ENCODE data around the gene PAGR1. TPM values are rescaled to one million over a fixed set of nuclear protein-coding genes. Genes with fewer than 3 reads are reported as not detected.
A peak's percentile ranks its signal among the peaks of the same experiment; 100 is the strongest.

PAGR1 gene
- total RNA-seq, 1 donor from 2014 or later: 23.0 TPM

DNA sequence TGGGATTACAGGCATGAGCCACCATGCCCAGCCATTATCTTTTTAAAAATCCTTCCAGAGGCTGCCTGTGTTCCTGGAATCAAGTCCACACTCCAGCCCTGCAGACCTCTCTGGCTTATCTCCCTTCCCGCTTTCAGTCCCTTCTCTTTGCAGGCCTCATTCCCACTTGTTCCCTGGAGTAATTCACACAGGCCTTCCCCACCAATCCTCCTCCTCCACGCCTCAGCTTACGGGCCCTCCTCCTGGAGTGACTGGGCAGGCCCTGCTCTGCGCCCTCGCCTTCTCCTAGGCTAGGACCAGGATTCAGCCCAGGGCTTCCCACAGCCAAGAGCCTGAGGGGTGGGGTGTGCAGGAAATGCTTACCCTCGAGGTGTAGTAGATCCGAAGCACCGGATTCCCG lies 44.3 kb downstream of the PAGR1 start:
- no peak for DNase-seq (ENCODE audit: low spot score)
- H3K9me3 Mint-ChIP-seq (ENCODE audit: low read depth): no peaks in the 10 kb centered on the region
- no peak overlapping the region for H3K27ac Mint-ChIP-seq (ENCODE audit: unreplicated experiment)
- peaks cover 22% of the 10 kb centered on the region for H3K4me1 Mint-ChIP-seq (ENCODE audit: low read depth)
- peaks cover 13% of the 10 kb centered on the region for H3K36me3 Mint-ChIP-seq (ENCODE audit: low read depth)
- TF ChIP-seq, protein P1, sequence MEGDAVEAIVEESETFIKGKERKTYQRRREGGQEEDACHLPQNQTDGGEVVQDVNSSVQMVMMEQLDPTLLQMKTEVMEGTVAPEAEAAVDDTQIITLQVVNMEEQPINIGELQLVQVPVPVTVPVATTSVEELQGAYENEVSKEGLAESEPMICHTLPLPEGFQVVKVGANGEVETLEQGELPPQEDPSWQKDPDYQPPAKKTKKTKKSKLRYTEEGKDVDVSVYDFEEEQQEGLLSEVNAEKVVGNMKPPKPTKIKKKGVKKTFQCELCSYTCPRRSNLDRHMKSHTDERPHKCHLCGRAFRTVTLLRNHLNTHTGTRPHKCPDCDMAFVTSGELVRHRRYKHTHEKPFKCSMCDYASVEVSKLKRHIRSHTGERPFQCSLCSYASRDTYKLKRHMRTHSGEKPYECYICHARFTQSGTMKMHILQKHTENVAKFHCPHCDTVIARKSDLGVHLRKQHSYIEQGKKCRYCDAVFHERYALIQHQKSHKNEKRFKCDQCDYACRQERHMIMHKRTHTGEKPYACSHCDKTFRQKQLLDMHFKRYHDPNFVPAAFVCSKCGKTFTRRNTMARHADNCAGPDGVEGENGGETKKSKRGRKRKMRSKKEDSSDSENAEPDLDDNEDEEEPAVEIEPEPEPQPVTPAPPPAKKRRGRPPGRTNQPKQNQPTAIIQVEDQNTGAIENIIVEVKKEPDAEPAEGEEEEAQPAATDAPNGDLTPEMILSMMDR (IDR thresholded peaks at IDR 0.05): no peak
- H3K27me3 Mint-ChIP-seq (ENCODE audit: low read depth): no peaks in the 10 kb centered on the region
- no peak overlapping the region for H3K4me3 Mint-ChIP-seq (ENCODE audit: unreplicated experiment)

DNA sequence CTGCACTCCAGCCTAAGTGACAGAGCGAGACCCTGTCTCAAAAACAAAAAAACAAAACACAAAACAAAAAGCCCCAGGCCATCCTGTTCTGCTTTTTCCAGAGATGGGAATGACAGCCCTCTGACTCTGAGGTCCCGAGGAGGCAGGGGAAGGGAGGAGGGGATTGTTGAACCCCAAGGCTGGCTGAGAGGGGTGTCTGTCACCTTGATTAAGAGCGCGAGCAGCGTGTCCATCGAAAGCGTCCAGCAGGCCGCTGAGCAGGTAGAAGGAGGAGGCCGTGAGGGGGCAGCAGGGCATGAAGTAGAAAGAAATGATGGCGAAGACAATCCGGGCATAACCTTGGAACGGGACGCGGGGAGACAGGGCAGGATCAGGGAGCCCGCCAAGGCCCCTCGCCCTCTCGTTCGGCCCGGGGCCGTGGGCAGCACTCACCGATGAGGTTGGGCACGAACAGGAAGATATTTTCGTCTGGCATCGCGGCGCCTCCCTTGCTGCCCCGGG lies 46.5 kb downstream of the PAGR1 start:
- TF ChIP-seq, protein P1 (IDR thresholded peaks at IDR 0.05): peak; percentile 61
- DNase-seq (ENCODE audit: low spot score): no peak
- peak overlapping the region; percentile 99 for H3K4me3 Mint-ChIP-seq (ENCODE audit: unreplicated experiment)
- peaks cover 13% of the 10 kb centered on the region for H3K36me3 Mint-ChIP-seq (ENCODE audit: low read depth)
- no peaks in the 10 kb centered on the region for H3K9me3 Mint-ChIP-seq (ENCODE audit: low read depth)
- H3K27me3 Mint-ChIP-seq (ENCODE audit: low read depth): no peaks in the 10 kb centered on the region
- peak overlapping the region; percentile 86 for H3K27ac Mint-ChIP-seq (ENCODE audit: unreplicated experiment)
- peaks cover 22% of the 10 kb centered on the region for H3K4me1 Mint-ChIP-seq (ENCODE audit: low read depth)

DNA sequence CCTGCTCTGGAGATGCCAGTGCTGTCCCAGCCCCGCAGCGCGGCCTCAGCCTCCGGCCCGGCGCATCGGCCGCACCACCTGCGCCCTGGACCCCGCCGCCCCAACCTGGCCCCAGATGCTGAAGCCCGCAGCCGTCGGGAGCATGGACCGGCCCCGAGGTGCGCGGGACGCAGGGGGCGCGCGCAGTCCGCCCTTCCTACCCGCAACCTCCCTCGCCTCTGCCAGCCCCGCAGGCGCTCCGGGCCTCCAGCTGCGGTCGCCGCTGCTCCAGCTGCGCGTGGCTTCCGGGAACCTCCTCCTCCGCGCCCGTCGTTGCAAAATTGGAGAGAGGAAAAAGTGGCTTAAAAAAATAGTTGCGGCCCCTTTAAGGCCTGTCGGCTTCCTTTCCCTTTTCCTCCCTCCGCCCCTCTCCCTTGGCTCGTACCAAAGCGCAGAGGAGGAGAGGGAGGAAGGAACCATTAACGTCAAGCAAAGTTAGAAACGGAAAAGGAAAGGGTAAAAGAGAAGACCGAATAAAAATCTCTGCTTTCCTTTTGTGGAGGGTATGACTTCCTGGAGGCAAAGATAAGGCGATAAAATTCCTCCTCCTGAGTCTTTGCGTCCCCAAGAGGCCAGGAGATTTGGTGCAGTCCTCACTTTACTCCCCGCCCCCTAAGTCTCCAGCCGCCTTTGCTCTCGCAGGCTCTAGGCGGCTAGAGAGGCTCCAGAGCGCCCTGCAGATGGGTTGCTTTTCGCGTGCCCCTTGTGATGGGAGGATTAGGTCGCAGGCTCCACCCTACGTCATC lies 47.1 kb downstream of the PAGR1 start, which contains the start of gene CDIPT:
Gene CDIPT, minus strand, starts transcription at position 343 of the 785 bp plus-strand sequence. CDS start 369 bp downstream, outside the sequence.
- Mint-ChIP-seq H3K36me3 (ENCODE audit: low read depth) (peaks cover 13% of the 10 kb centered on the region), H3K9me3 (ENCODE audit: low read depth) (no peaks in the 10 kb centered on the region), H3K4me1 (ENCODE audit: low read depth) (peaks cover 22% of the 10 kb centered on the region), H3K4me3 (ENCODE audit: unreplicated experiment) (peak within 1 kb of the TSS; percentile 99), H3K27ac (ENCODE audit: unreplicated experiment) (peak within 1 kb of the TSS; percentile 99), H3K27me3 (ENCODE audit: low read depth) (no peaks in the 10 kb centered on the region)
- TF ChIP-seq, protein P1 (IDR thresholded peaks at IDR 0.05): peak; percentile 78
- no peak for DNase-seq (ENCODE audit: low spot score)

DNA sequence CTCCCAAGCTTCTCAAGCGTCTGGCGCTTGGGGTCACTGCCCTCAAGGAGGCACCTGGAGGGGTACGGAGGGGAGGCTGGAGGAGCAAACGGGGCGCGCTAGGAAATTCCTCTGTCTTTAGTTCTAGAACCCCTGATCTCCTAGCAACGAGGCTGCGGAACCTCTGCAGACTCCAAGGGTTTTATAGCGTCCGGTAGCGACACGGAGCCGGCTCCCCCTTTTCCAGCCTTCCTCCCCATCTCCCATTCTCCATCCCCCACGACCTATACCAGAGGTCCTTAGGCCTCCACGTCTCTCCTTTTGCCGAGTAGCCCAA lies 47.7 kb downstream of the PAGR1 start:
- Mint-ChIP-seq H3K4me3 (ENCODE audit: unreplicated experiment) (peak overlapping the region; percentile 99), H3K9me3 (ENCODE audit: low read depth) (no peaks in the 10 kb centered on the region), H3K4me1 (ENCODE audit: low read depth) (peaks cover 19% of the 10 kb centered on the region), H3K27ac (ENCODE audit: unreplicated experiment) (peak overlapping the region; percentile 99), H3K36me3 (ENCODE audit: low read depth) (peaks cover 9% of the 10 kb centered on the region), H3K27me3 (ENCODE audit: low read depth) (no peaks in the 10 kb centered on the region)
- no peak for DNase-seq (ENCODE audit: low spot score)
- TF ChIP-seq, protein P1 (IDR thresholded peaks at IDR 0.05): peak; percentile 38

DNA sequence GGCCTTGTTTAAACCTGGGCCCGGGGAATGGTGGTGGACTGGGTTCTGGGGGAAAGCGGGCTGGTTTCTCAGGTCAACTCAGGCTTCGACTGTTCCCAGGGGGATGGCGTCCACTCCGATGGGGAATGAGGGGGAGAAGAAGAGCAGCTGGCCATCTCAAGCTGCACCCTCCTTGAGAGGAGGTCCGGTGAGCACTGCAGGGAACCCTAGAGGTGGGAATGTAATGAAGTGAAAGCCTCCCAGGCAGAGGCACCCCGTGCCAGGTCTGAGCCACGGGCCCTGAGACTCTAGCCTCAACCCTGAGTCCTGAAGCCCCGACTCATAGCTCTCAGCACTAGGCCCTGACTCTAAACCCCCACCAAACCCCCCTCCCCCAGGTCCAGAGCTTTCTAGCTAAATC lies 48.3 kb downstream of the PAGR1 start:
- Mint-ChIP-seq H3K27ac (ENCODE audit: unreplicated experiment) (no peak overlapping the region), H3K9me3 (ENCODE audit: low read depth) (no peaks in the 10 kb centered on the region), H3K4me1 (ENCODE audit: low read depth) (peaks cover 16% of the 10 kb centered on the region), H3K36me3 (ENCODE audit: low read depth) (peaks cover 7% of the 10 kb centered on the region), H3K27me3 (ENCODE audit: low read depth) (no peaks in the 10 kb centered on the region), H3K4me3 (ENCODE audit: unreplicated experiment) (no peak overlapping the region)
- DNase-seq (ENCODE audit: low spot score): no peak
- TF ChIP-seq, protein P1 (IDR thresholded peaks at IDR 0.05): no peak
